ENCODE data around the gene AGAP1.
A peak's percentile ranks its signal among the peaks of the same experiment; 100 is the strongest.

The AGAP1 gene

GRCh38 chr2:235729557-235729947, 235.7 kb downstream of the AGAP1 start:
- Histone ChIP-seq H3K4me3 (no peak overlapping the region), H3K27me3 (no peaks in the 10 kb centered on the region), H3K4me2 (no peak overlapping the region), H3K4me1 (peaks cover 20% of the 10 kb centered on the region), H3K27ac (no peak overlapping the region), H3K9ac (no peak overlapping the region), H3K9me3 (no peaks in the 10 kb centered on the region), H3K36me3 (peaks cover 66% of the 10 kb centered on the region), H4K20me1 (peaks cover 26% of the 10 kb centered on the region; the same call in 1 of the 2 replicates)
- TF ChIP-seq Cebpa-rat (IDR thresholded peaks at IDR 0.05), result no peak

- Histone ChIP-seq H4K20me1 (peaks cover 20% of the 10 kb centered on the region; the same call in 1 of the 2 replicates), H3K9ac (no peak overlapping the region), H3K9me3 (no peaks in the 10 kb centered on the region), H3K4me2 (no peak overlapping the region), H3K36me3 (peaks cover 66% of the 10 kb centered on the region), H3K27me3 (no peaks in the 10 kb centered on the region), H3K4me3 (no peak overlapping the region), H3K27ac (no peak overlapping the region), H3K4me1 (peaks cover 20% of the 10 kb centered on the region)
- TF ChIP-seq Cebpa-rat (IDR thresholded peaks at IDR 0.05), result no peak
These were observed 236.3 kb downstream of the AGAP1 start for GRCh38 chr2:235730115-235730514.

- Histone ChIP-seq H3K27me3 (no peaks in the 10 kb centered on the region), H3K9ac (no peak overlapping the region), H3K27ac (no peak overlapping the region), H3K36me3 (peaks cover 65% of the 10 kb centered on the region), H3K4me1 (peaks cover 20% of the 10 kb centered on the region), H3K9me3 (no peaks in the 10 kb centered on the region), H3K4me2 (no peak overlapping the region), H4K20me1 (peaks cover 42% of the 10 kb centered on the region), H3K4me3 (no peak overlapping the region)
- TF ChIP-seq Cebpa-rat (IDR thresholded peaks at IDR 0.05), result no peak
These were observed 239.9 kb downstream of the AGAP1 start for GRCh38 chr2:235733761-235734160.

- no peaks in the 10 kb centered on the region for H3K27me3 ChIP-seq
- no peak overlapping the region for H3K4me3 ChIP-seq
- no peak for TF ChIP-seq Cebpa-rat (IDR thresholded peaks at IDR 0.05)
- peaks cover 23% of the 10 kb centered on the region for H3K4me1 ChIP-seq
- peaks cover 42% of the 10 kb centered on the region for H4K20me1 ChIP-seq
- H3K4me2 ChIP-seq, result no peak overlapping the region
- peaks cover 64% of the 10 kb centered on the region for H3K36me3 ChIP-seq
- no peaks in the 10 kb centered on the region for H3K9me3 ChIP-seq
- H3K27ac ChIP-seq, result no peak overlapping the region
- H3K9ac ChIP-seq, result no peak overlapping the region
These were observed 240.3 kb downstream of the AGAP1 start for GRCh38 chr2:235734168-235734567.

- peaks cover 29% of the 10 kb centered on the region for H3K4me1 ChIP-seq
- H3K36me3 ChIP-seq, result peaks cover 60% of the 10 kb centered on the region
- H3K4me3 ChIP-seq, result no peak overlapping the region
- TF ChIP-seq Cebpa-rat (IDR thresholded peaks at IDR 0.05), result no peak
- H3K4me2 ChIP-seq, result no peak overlapping the region
- H4K20me1 ChIP-seq, result peaks cover 45% of the 10 kb centered on the region
- H3K27me3 ChIP-seq, result no peaks in the 10 kb centered on the region
- no peak overlapping the region for H3K9ac ChIP-seq
- no peaks in the 10 kb centered on the region for H3K9me3 ChIP-seq
- H3K27ac ChIP-seq, result no peak overlapping the region
These were observed 240.9 kb downstream of the AGAP1 start for GRCh38 chr2:235734688-235735231.

DNA sequence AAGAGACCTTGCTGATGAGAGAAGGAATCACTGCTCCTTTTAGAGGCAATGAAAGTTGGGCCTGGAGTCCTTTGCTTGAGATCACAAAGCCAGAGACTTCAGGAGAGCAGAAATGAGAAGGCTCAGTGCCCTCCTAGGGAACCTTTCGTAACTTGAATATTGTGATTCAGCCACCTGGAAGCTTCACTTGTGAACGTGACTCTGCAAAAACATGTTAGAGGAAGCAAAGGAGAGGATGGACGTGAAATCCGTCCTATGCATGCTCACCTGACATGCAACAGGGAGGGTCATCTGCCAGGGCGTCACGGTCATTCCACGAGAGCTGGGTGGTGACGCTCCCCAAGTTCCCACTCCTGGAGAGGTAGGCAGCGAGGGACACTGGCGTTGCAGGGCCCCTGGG, 243.6 kb downstream of the AGAP1 start:
- no peak for TF ChIP-seq Cebpa-rat (IDR thresholded peaks at IDR 0.05)
- H3K27me3 ChIP-seq, result no peaks in the 10 kb centered on the region
- H4K20me1 ChIP-seq, result peaks cover 53% of the 10 kb centered on the region
- no peak overlapping the region for H3K9ac ChIP-seq
- no peak overlapping the region for H3K4me3 ChIP-seq
- no peak overlapping the region for H3K4me2 ChIP-seq
- H3K9me3 ChIP-seq, result no peaks in the 10 kb centered on the region
- H3K27ac ChIP-seq, result no peak overlapping the region
- H3K36me3 ChIP-seq, result peaks cover 66% of the 10 kb centered on the region
- peaks cover 37% of the 10 kb centered on the region for H3K4me1 ChIP-seq

- Histone ChIP-seq H3K9ac (no peak overlapping the region), H3K27me3 (no peaks in the 10 kb centered on the region), H3K4me3 (no peak overlapping the region), H3K4me2 (no peak overlapping the region), H3K9me3 (no peaks in the 10 kb centered on the region), H3K27ac (no peak overlapping the region), H4K20me1 (peaks cover 53% of the 10 kb centered on the region), H3K4me1 (peaks cover 37% of the 10 kb centered on the region), H3K36me3 (peaks cover 65% of the 10 kb centered on the region)
- TF ChIP-seq Cebpa-rat (IDR thresholded peaks at IDR 0.05), result no peak
These were observed 244.0 kb downstream of the AGAP1 start for GRCh38 chr2:235737840-235738239.

- no peak overlapping the region for H3K4me3 ChIP-seq
- TF ChIP-seq Cebpa-rat (IDR thresholded peaks at IDR 0.05), result no peak
- H3K36me3 ChIP-seq, result peaks cover 66% of the 10 kb centered on the region
- no peaks in the 10 kb centered on the region for H3K27me3 ChIP-seq
- H3K4me2 ChIP-seq, result peak overlapping the region; percentile 59
- H4K20me1 ChIP-seq, result peaks cover 59% of the 10 kb centered on the region
- peaks cover 40% of the 10 kb centered on the region for H3K4me1 ChIP-seq
- H3K9ac ChIP-seq, result peak overlapping the region; percentile 65; the same call in 1 of the 2 replicates
- no peaks in the 10 kb centered on the region for H3K9me3 ChIP-seq
- peak overlapping the region; percentile 44; the same call in 1 of the 2 replicates for H3K27ac ChIP-seq
These were observed 246.0 kb downstream of the AGAP1 start for GRCh38 chr2:235739704-235740415.

DNA sequence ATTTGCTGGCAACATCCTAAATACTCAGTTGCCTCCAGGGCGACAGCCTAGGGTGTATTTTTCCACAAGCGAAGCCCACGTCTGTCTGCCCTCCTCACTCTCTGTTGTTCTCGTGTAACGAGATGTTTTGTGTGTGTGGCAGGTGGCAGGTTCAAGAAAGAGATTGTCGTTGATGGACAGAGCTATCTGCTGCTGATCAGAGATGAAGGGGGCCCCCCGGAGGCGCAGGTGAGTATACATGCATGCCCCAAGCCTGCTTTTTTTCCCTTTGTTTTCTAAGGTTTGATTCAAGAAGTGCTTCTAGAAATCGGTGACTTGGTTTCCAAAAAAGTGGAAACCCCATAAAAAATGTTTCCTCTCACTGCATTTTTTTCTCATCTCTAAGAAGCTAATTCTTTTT, 247.0 kb downstream of the AGAP1 start:
- Histone ChIP-seq H3K36me3 (peaks cover 65% of the 10 kb centered on the region), H3K9me3 (no peaks in the 10 kb centered on the region), H3K9ac (no peak overlapping the region), H3K4me3 (no peak overlapping the region), H3K27me3 (no peaks in the 10 kb centered on the region), H3K4me1 (peaks cover 46% of the 10 kb centered on the region), H3K27ac (peak overlapping the region; percentile 30; the same call in 1 of the 2 replicates), H4K20me1 (peaks cover 63% of the 10 kb centered on the region), H3K4me2 (peak overlapping the region; percentile 59)
- TF ChIP-seq Cebpa-rat (IDR thresholded peaks at IDR 0.05), result no peak

DNA sequence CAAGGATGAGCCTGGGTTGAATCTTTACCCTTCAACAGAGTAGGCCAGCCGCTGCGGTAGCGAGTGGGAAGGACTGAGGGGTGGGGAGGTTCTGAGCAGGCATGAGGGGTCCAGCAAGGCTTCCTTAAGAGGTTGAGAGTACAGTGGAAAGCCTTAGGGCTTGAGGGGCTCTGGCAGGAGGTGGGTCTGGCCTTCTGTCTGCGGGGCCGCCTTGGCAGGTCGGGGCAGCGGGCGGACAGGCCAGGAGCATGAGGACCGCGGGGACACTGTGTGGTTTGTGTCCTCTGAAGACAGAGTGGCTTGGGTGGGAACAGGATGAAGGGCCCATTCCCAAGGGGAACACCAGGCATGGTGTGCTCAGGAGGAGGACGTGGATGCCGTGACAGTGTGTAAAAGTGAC, 250.3 kb downstream of the AGAP1 start:
- H4K20me1 ChIP-seq, result peaks cover 36% of the 10 kb centered on the region
- H3K36me3 ChIP-seq, result peaks cover 69% of the 10 kb centered on the region
- H3K9me3 ChIP-seq, result no peaks in the 10 kb centered on the region
- no peak for TF ChIP-seq Cebpa-rat (IDR thresholded peaks at IDR 0.05)
- H3K4me1 ChIP-seq, result peaks cover 54% of the 10 kb centered on the region
- H3K4me2 ChIP-seq, result no peak overlapping the region
- no peak overlapping the region for H3K9ac ChIP-seq
- peak overlapping the region; percentile 43; the same call in 1 of the 2 replicates for H3K27ac ChIP-seq
- H3K4me3 ChIP-seq, result no peak overlapping the region
- H3K27me3 ChIP-seq, result no peaks in the 10 kb centered on the region
